GM21786 (cell line): ENCODE results near the gene DDX17.
"Not testable (repeated sequence)": the region's sequence is repeated elsewhere in the genome, so short reads cannot be mapped to it uniquely, and the experiment has no call there.

Source experiments
- ATAC-seq: cut with Tn5 transposase; IDR thresholded peaks from one replicate; pipeline ENCODE4 v1.9.1; 2021; ENCODE audit not compliant: unreplicated experiment

DDX17 gene

GRCh38 chr22:38494498-38494897 lies 11.6 kb downstream of the DDX17 start:
- no peak for ATAC-seq

- ATAC-seq: no peak
These were observed 14.3 kb downstream of the DDX17 start for GRCh38 chr22:38491707-38492348.

- ATAC-seq: no peak
These were observed 15.2 kb downstream of the DDX17 start for GRCh38 chr22:38490915-38491314.

- ATAC-seq: no peak
These were observed 15.6 kb downstream of the DDX17 start for GRCh38 chr22:38490475-38490874.

GRCh38 chr22:38489561-38490145 lies 16.5 kb downstream of the DDX17 start:
- no peak for ATAC-seq

GRCh38 chr22:38489142-38489541 lies 17.0 kb downstream of the DDX17 start:
- ATAC-seq: no peak

GRCh38 chr22:38487946-38488345 lies 18.2 kb downstream of the DDX17 start:
- no peak for ATAC-seq

- ATAC-seq: no peak
These were observed 20.3 kb downstream of the DDX17 start for GRCh38 chr22:38485783-38486182.

GRCh38 chr22:38484244-38484643 lies 21.9 kb downstream of the DDX17 start:
- no peak for ATAC-seq

- ATAC-seq: no peak
These were observed 23.3 kb downstream of the DDX17 start for GRCh38 chr22:38482662-38483308.

- ATAC-seq: no peak
These were observed 24.2 kb downstream of the DDX17 start for GRCh38 chr22:38481871-38482332.

- ATAC-seq: no peak
These were observed 24.8 kb downstream of the DDX17 start for GRCh38 chr22:38481162-38481870.

- ATAC-seq: no peak
These were observed 26.8 kb downstream of the DDX17 start for GRCh38 chr22:38479096-38479837.

- no peak for ATAC-seq
These were observed 28.5 kb downstream of the DDX17 start for GRCh38 chr22:38477585-38477984.

GRCh38 chr22:38474003-38474607 lies 32.0 kb downstream of the DDX17 start:
- ATAC-seq: no peak

GRCh38 chr22:38471237-38471636 lies 34.9 kb downstream of the DDX17 start:
- no peak for ATAC-seq

GRCh38 chr22:38470179-38470578 lies 35.9 kb downstream of the DDX17 start:
- not testable (repeated sequence) for ATAC-seq

- no peak for ATAC-seq
These were observed 36.8 kb downstream of the DDX17 start for GRCh38 chr22:38469306-38469781.

GRCh38 chr22:38468443-38469305 lies 37.4 kb downstream of the DDX17 start:
- ATAC-seq: no peak
